Activated naive CD8-positive, alpha-beta T cell treated with anti-CD3 and anti-CD28 coated beads, Interleukin-2, amount 50 U/mL, for 24 hours (primary cell): ENCODE data around the gene ABLIM1.

ENCODE experiments used
- ATAC-seq: fragments of 150-1000 bp; cut with Tn5 transposase; one replicate; pipeline ENCODE4 v1.10.0; 2021
- DNase-seq: peaks from one replicate; pipeline ENCODE4 v3.0.0; 2021
- H3K27ac Mint-ChIP-seq: one replicate; pipeline ENCODE4 v1.8.0; 2021; ENCODE audit warnings: mild to moderate bottlenecking, mixed read lengths
- H3K27me3 Mint-ChIP-seq: one replicate; pipeline ENCODE4 v1.8.0; 2021; ENCODE audit warnings: mixed read lengths
- H3K36me3 Mint-ChIP-seq: one replicate; pipeline ENCODE4 v1.8.0; 2021; ENCODE audit warnings: low read depth, mixed read lengths
- H3K4me1 Mint-ChIP-seq: one replicate; pipeline ENCODE4 v1.8.0; 2021; ENCODE audit warnings: mixed read lengths
- H3K4me3 Mint-ChIP-seq: one replicate; pipeline ENCODE4 v1.8.0; 2021; ENCODE audit warnings: mild to moderate bottlenecking, moderate library complexity, mixed read lengths
- H3K9me3 Mint-ChIP-seq: one replicate; pipeline ENCODE4 v1.8.0; 2021; ENCODE audit warnings: mixed read lengths

Gene ABLIM1

DNA sequence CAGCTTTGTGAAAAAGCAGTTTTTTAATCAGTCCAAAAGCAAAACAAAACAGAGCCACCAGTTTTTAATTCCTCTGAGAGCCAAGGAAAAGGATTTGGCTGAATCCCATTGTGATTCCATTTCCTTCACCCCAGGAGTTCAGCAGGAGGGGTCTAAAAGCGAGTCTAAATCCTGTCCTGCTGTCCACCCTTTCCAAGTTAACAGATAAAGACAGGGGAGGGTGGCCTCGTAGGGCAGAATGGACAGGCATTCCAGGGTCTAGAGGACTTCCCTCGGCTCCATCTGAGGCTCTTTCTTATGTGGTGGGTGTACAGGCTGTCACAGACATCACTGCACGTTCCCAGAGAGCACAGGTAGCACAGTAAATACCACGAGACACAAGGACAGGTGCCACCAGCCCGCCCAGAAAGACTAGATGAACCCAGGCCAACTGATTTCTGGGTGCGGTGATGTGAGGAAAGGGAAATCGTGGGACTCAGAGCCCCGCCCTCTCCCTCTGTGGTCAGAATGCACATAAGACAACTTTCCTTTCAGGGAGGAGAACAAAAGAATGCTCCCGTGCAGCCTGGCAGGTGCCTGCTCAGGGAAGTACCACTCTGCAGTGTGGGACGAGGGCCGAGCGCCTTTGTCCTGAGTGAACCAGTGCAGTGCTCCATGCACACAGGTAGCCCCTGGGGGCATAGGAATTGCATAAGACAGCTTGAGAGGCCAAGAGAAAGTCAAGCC, 119.7 kb downstream of the ABLIM1 start:
- Mint-ChIP-seq H3K36me3 (no peaks in the 10 kb centered on the region), H3K27me3 (no peaks in the 10 kb centered on the region), H3K27ac (peak overlapping the region; percentile 83), H3K4me1 (peaks cover 62% of the 10 kb centered on the region), H3K4me3 (peak overlapping the region; percentile 49), H3K9me3 (no peaks in the 10 kb centered on the region)
- DNase-seq (peak; percentile 66), ATAC-seq (peak; percentile 6)

DNA sequence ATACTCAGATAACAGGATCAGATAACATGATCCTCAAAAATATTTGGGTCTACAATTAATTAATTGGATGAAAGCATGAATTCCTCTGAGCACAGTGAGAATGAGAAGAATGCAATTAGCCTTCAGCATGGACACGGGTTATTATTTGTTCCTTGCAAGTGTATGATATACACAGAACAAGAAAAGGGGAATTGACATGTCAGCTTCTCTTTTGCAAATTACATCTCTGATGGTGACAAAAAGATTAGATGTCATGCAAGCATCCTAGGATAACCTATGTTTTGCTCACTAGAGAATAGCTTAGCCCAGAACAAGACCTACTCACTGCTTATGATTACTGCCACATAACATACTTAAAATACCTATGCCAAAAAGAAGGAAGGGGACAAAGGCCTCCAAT, 120.3 kb downstream of the ABLIM1 start:
- Mint-ChIP-seq H3K4me1 (peaks cover 56% of the 10 kb centered on the region), H3K4me3 (no peak overlapping the region), H3K36me3 (no peaks in the 10 kb centered on the region), H3K27ac (no peak overlapping the region), H3K9me3 (no peaks in the 10 kb centered on the region), H3K27me3 (no peaks in the 10 kb centered on the region)
- DNase-seq: no peak
- no peak for ATAC-seq

DNA sequence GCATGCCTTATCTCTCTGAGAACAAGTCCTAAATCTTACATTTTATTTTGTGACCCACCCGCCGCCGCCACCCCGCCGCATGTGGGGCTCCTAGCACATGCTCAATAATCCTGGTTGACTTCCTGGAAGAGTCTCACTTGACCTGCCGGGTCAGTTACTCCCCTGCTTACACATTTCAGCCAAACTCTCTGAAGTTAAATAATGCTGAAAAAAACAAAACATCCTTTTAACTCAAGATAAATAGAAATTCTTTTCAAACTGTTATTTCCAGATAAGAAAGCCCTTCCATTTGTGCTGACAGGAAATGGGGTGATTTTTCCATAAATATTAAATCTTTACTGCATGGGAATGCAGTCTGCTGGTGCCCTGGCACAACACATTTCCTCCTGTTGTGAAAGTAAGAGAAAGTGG, 123.5 kb downstream of the ABLIM1 start:
- no peak overlapping the region for H3K27ac Mint-ChIP-seq
- H3K4me3 Mint-ChIP-seq: no peak overlapping the region
- no peaks in the 10 kb centered on the region for H3K27me3 Mint-ChIP-seq
- peaks cover 24% of the 10 kb centered on the region for H3K4me1 Mint-ChIP-seq
- no peaks in the 10 kb centered on the region for H3K36me3 Mint-ChIP-seq
- no peak for ATAC-seq
- no peak for DNase-seq
- no peaks in the 10 kb centered on the region for H3K9me3 Mint-ChIP-seq

GRCh38 chr10:114532226-114532625, 125.8 kb downstream of the ABLIM1 start:
- no peak for ATAC-seq
- H3K4me3 Mint-ChIP-seq: no peak overlapping the region
- no peaks in the 10 kb centered on the region for H3K9me3 Mint-ChIP-seq
- H3K36me3 Mint-ChIP-seq: no peaks in the 10 kb centered on the region
- H3K27ac Mint-ChIP-seq: no peak overlapping the region
- DNase-seq: no peak
- H3K4me1 Mint-ChIP-seq: peaks cover 19% of the 10 kb centered on the region
- no peaks in the 10 kb centered on the region for H3K27me3 Mint-ChIP-seq

GRCh38 chr10:114526504-114527238, 131.4 kb downstream of the ABLIM1 start:
- DNase-seq (peak; percentile 86), ATAC-seq (peak; percentile 95)
- H3K4me1 Mint-ChIP-seq: peaks cover 71% of the 10 kb centered on the region
- no peaks in the 10 kb centered on the region for H3K36me3 Mint-ChIP-seq
- peak overlapping the region; percentile 91 for H3K27ac Mint-ChIP-seq
- no peaks in the 10 kb centered on the region for H3K27me3 Mint-ChIP-seq
- H3K9me3 Mint-ChIP-seq: no peaks in the 10 kb centered on the region
- peak overlapping the region; percentile 83 for H3K4me3 Mint-ChIP-seq

- H3K27me3 Mint-ChIP-seq: no peaks in the 10 kb centered on the region
- ATAC-seq (peak; percentile 25), DNase-seq (no peak)
- peaks cover 76% of the 10 kb centered on the region for H3K4me1 Mint-ChIP-seq
- H3K4me3 Mint-ChIP-seq: peak overlapping the region; percentile 83
- no peaks in the 10 kb centered on the region for H3K36me3 Mint-ChIP-seq
- peak overlapping the region; percentile 91 for H3K27ac Mint-ChIP-seq
- H3K9me3 Mint-ChIP-seq: no peaks in the 10 kb centered on the region
Observed at GRCh38 chr10:114526126-114526503, 132.0 kb downstream of the ABLIM1 start.

DNA sequence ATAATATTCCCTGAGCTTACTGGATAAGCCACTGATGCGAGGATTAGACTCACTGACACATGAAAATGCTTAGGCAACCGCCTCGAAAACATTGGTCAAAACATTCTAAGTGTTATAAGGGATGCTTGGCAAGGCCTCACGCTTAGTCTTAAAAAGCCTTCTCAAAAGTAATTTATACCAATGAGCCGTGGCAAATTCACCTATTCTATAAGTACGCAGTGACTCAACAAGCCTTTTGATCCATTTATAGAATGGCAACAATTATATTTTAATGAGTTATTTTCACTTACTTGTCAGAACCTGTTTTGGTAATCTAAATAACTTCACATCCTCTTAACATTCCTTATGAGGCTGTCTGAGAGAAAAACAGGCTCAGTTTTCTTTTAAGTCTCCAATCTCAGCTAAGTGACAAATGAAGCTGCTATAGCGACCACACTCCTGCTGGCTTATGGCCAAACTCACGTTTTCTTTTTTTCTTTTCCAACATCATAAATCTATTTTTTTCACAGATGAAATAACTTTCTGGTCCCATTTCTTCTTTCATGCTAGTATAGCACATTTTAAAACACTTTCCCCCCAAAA, 132.6 kb downstream of the ABLIM1 start:
- DNase-seq (no peak), ATAC-seq (no peak)
- H3K27ac Mint-ChIP-seq: peak overlapping the region; percentile 91
- no peaks in the 10 kb centered on the region for H3K9me3 Mint-ChIP-seq
- no peaks in the 10 kb centered on the region for H3K27me3 Mint-ChIP-seq
- H3K4me3 Mint-ChIP-seq: peak overlapping the region; percentile 83
- H3K36me3 Mint-ChIP-seq: no peaks in the 10 kb centered on the region
- peaks cover 80% of the 10 kb centered on the region for H3K4me1 Mint-ChIP-seq

GRCh38 chr10:114523876-114524275, 134.2 kb downstream of the ABLIM1 start:
- peak overlapping the region; percentile 87 for H3K27ac Mint-ChIP-seq
- peaks cover 93% of the 10 kb centered on the region for H3K4me1 Mint-ChIP-seq
- H3K9me3 Mint-ChIP-seq: no peaks in the 10 kb centered on the region
- no peaks in the 10 kb centered on the region for H3K36me3 Mint-ChIP-seq
- DNase-seq (no peak), ATAC-seq (no peak)
- H3K27me3 Mint-ChIP-seq: no peaks in the 10 kb centered on the region
- peak overlapping the region; percentile 83 for H3K4me3 Mint-ChIP-seq

GRCh38 chr10:114521255-114521654, 136.8 kb downstream of the ABLIM1 start:
- DNase-seq (no peak), ATAC-seq (no peak)
- Mint-ChIP-seq H3K4me3 (peak overlapping the region; percentile 83), H3K4me1 (peaks cover 94% of the 10 kb centered on the region), H3K9me3 (no peaks in the 10 kb centered on the region), H3K27me3 (no peaks in the 10 kb centered on the region), H3K27ac (peak overlapping the region; percentile 88), H3K36me3 (no peaks in the 10 kb centered on the region)

DNA sequence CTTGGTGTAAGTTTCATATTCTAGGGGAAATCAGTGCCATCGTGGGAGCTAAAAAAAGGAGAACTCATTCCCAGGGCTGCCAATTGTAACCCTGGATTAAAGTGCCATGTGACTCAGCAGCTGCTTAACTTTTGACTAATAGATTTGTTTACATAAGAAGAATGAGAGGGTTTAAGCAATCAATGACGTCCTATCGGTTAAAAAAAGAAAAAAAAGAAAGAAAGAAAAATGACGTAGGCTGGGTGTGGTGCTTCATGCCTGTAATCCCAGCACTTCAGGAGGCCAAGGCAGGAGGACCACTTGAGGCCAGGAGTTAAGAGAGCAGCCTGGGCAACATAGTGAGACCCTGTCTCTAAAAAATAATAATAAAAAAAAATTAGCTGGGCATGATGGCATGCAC, 137.6 kb downstream of the ABLIM1 start:
- H3K27ac Mint-ChIP-seq: peak overlapping the region; percentile 88
- H3K36me3 Mint-ChIP-seq: no peaks in the 10 kb centered on the region
- DNase-seq: no peak
- no peaks in the 10 kb centered on the region for H3K9me3 Mint-ChIP-seq
- ATAC-seq: no peak
- no peaks in the 10 kb centered on the region for H3K27me3 Mint-ChIP-seq
- H3K4me1 Mint-ChIP-seq: peaks cover 96% of the 10 kb centered on the region
- peak overlapping the region; percentile 58 for H3K4me3 Mint-ChIP-seq

GRCh38 chr10:114519756-114520293, 138.2 kb downstream of the ABLIM1 start:
- Mint-ChIP-seq H3K27ac (peak overlapping the region; percentile 88), H3K4me3 (peak overlapping the region; percentile 58), H3K4me1 (peaks cover 97% of the 10 kb centered on the region), H3K27me3 (no peaks in the 10 kb centered on the region), H3K9me3 (no peaks in the 10 kb centered on the region), H3K36me3 (no peaks in the 10 kb centered on the region)
- ATAC-seq (peak; percentile 17), DNase-seq (no peak)

DNA sequence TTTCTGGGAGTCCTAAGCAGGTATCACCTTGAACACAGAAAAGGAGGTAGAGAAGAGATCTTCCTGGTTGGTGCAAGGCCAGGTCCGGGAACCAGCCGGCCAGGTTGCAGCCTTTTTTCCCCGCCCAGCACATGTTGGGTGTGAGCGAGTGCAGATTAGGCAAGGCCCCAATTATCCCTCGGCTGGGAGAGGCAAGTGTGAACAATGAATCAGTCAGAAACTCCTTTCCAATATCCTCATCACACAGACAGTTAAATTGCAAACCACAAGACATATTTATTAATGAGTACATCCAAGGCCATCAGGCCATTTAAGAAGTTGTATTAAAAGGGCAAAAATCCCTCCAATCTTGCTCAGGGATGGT, 138.8 kb downstream of the ABLIM1 start:
- ATAC-seq: peak; percentile 22
- H3K4me3 Mint-ChIP-seq: peak overlapping the region; percentile 29
- no peaks in the 10 kb centered on the region for H3K27me3 Mint-ChIP-seq
- peak overlapping the region; percentile 88 for H3K27ac Mint-ChIP-seq
- peaks cover 97% of the 10 kb centered on the region for H3K4me1 Mint-ChIP-seq
- H3K36me3 Mint-ChIP-seq: no peaks in the 10 kb centered on the region
- DNase-seq: no peak
- no peaks in the 10 kb centered on the region for H3K9me3 Mint-ChIP-seq

DNA sequence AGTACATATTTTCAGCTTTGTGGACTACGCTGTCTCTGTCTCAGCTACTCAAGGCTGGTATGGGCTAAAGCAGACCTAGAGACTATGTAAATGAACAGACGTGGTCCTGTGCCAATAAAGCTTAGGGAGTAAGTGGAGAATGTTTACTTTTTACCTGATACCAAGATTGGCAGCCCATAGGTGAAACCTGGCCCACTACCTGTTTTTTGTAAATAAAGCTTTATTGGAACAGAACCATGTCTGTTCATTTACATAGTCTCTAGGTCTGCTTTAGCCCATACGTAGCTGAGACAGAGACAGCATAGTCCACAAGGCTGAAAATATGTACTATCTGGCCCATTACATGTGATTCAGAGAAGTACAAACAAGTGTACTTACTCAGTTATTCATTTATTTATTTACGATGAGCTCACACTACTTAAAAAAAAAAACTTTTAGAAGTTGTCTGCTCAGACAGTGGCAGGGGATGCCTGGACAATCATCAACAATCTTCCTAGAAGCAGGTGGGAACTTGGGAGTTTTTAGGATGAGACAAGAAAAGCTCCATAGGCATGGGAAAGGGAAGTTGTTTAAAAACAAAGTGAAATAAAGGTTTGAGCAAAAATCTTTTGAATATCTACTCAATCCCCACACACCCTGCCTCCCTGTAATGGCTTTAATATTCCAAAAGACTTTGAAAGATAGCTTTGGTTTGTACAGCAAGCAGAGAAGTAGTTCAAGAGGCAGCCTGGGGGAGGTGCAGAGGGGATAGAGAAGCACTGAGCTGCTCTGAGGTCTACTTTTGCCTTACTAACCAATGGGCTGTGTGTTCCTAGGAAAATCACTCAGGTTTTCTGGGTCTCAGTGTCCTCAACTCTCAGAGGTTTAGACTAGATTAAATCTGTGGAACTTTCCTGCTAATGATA, 139.4 kb downstream of the ABLIM1 start:
- DNase-seq (no peak), ATAC-seq (no peak)
- Mint-ChIP-seq H3K4me3 (peak overlapping the region; percentile 29), H3K36me3 (no peaks in the 10 kb centered on the region), H3K27ac (peak overlapping the region; percentile 88), H3K9me3 (no peaks in the 10 kb centered on the region), H3K27me3 (no peaks in the 10 kb centered on the region), H3K4me1 (peaks cover 97% of the 10 kb centered on the region)
